ENCODE results near the gene WWC2.

- TF ChIP-seq POLR2A (IDR thresholded peaks at IDR 0.05) (no peak), CTCF (IDR thresholded peaks at IDR 0.05) (no peak)
These were observed 149.1 kb downstream of the WWC2 start for GRCh38 chr4:183248201-183248600.

All from Peyer's patch (tissue), 4 donors.